Measurements from ENCODE around the gene BBS7.

BBS7 gene

DNA sequence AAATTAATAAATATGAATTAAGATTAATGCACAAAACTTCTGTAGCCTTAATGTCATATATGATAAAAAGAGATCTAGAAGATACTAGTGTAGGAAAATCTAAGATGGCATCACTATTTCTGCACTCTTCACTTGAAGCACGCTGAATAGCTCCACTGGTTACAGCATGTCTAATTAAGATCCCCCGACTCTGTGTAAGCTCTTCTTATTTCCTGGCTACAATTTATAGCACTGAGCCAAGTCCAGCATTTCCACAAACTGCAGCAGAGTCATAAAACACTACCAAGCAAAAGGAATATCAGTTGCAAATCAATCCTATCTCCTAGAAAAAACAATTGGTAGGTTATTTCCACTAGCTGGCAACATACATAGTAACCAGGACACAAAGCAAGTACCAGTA, 45.3 kb downstream of the BBS7 start:
- no peak for DNase-seq

DNA sequence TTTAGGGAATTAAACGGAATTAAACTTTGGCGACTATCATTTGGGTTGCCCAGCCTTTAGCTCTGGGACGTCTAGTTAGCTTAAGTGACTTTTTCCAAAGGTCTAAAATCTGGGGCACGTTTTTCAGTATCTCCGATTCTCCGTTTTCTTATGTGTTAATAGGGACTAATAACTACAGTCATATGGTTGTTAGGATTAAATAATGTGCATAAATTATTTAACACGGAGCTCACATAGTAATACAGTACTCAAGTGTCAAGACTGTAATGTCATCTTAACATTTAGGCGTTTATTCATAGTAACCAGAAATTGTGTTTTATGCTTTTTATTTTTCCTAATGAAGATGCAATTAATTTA, 46.1 kb downstream of the BBS7 start:
- no peak for DNase-seq

DNA sequence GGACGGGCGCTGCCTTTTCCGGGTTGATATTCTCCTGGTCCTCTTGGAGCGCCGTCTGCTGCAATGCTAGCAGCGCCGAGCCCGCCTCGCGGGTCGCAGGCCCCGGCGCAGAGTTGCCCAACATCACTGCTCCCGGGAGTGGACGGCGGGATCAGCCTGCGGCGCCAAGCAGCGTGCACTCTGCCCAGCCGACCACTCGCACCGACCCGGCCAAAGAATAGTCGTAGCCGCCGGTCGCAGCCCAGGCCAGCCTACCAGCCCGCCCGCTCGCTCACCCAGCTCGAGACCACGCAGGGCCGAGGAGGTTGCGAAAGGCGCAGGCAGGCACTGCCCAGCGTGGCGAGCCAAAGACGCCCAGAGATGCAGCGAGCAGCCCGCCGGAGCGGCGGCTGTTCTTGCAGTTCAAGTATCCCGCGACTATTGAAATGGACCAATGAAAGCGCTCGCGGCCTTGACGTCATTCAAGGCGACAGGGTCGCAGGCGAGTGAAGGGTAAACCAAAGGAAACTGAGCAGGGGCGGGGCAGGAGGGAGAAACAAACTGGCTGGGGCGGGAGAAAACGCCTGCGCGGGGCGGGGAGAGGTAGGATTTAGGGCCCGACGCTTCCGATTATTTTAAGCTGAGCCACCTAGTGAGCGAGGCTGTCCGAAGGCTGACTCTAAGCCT, 46.6 kb downstream of the BBS7 start, which contains the start of gene CCNA2:
CCNA2 (minus strand) TSS at position 379 of the 666 bp plus-strand sequence; CDS start at position 124, 255 bp downstream.
- DNase-seq: peak; percentile 96

DNA sequence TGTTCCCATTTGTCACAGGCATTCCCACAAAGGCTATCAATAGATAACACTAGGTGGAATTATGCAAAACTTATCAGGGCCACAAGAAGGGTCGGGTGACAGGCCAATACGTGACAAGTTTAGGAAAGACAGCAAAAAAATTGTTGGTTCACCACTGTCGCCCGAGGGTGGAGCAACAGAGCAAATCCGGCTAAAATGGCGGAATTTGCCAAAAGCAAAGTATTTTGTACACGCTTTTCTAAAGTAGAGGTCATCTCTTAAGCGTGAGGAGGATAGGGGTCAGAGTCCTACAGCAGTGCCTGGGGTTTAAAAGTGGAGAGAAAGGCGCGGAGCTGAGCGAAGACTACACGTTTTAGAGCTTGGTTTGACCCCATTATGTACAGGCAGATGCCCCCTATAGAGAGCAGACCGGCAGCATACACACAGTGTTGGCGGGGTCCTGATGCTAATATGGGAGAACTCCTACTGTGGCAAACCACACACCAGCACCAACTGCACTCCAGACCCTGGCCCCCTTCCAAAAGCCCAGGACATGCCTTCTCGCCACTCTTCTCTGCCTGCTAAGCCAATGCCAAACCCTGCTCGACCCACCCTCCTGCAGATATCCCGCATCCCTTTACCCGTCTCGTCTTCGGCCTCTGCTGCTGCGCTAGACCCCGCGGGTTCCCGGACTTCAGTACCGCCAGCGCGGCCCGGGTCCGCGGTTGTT, 47.3 kb downstream of the BBS7 start:
- peak; percentile 41 for DNase-seq

DNA sequence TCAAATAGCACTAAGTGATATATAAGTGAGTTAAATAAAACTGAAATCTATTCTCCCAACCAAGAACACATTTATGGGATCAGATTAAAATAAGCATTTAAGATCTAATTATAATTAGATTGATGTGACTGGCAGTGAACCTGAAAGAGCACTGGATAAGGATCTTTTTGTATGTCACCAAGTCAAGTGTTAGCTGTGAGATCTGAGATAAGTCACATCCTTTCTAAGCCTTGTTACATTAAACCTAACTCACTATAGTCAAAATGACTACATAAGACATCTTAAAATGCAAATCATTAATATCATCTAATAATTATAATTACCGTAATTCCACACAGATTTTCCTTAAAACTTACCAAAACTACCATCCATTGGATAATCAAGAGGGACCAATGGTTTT, 48.2 kb downstream of the BBS7 start:
- DNase-seq: no peak

DNA sequence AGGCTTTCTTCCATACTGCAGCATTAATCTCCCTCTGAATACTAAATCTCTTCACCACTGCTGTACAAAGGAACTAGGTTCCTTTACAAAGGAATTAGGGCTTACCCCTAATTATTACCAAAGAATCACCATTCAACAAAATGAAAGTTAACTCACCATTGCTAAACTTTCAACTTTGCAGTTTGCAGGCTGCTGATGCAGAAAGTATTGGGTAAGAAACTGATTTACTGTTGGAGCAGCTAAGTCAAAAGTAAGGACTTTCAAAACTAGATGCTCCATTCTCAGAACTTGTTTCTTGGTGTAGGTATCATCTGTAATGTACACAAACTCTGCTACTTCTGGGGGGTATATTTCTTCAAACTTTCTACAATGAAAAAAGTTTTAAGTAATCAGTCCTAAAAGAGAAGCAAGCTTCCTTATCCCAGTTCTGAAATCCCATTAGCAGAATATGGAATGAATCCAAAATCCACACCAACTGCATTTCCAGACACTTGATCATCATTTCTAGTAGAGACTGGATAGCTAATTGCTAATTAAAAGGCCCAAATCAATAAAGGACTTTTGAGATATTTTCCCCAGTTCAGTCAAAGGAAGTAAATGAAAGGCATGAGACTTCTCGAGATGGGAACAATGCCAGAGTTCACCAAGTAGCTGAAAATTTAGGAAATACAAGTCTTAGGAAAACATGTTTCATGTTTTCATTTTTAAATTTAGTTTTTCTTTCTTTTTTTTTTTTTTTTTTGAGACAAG, 50.9 kb downstream of the BBS7 start:
- no peak for DNase-seq

DNA sequence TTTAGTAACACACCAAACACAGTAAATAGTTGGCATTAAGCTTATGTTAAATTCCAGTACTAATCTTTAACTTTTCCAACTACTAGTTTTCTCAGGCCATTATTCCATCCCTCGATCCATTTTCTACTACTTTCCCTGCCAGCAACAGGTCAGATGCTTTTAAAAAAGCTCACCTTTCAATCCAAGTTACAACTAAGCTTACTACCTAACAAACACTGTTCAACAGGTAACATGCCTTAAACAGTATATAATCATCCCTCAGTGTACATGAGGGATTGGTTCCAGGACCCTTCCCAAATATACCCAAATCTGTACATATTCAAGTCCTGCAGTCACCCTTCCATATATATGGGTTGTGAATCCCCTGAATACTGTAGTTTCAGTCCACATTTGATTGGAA, 52.1 kb downstream of the BBS7 start:
- DNase-seq: no peak

DNA sequence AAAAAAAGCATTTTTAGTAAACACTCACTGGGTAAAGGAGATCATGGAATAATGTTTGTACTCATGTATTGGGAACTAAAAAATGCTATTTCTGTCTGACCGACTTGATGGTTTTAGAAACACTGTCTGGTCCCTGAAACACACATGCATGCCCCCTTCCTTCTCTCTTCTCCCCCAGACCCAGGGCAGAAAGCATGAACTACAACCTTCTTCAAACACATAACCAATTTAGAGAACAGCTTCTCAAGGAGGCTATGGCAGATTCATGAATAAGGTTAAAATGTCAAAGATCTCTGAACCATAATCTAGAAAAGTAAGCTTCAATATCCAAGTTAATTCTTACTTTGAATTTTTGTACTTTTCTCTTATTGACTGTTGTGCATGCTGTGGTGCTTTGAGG, 52.6 kb downstream of the BBS7 start:
- DNase-seq: no peak

DNA sequence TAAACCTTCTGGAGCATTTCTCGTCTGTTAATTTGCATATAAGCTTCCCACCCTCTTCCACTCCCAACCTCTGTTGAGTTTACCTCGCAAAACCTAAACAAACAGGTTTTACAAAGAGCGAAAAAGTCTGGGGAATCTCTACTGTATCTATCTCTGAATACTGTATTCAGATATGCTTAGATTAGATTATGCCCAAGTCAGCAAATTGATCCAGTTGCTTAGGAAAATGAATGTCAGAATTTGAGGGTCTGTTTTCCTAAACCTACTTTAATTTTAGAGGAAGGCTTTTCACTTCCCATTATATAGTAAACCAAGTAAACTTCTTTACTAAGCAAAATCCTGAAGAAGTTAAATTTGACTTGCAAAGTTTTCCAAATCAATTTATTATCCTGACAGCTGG, 53.3 kb downstream of the BBS7 start:
- no peak for DNase-seq

DNA sequence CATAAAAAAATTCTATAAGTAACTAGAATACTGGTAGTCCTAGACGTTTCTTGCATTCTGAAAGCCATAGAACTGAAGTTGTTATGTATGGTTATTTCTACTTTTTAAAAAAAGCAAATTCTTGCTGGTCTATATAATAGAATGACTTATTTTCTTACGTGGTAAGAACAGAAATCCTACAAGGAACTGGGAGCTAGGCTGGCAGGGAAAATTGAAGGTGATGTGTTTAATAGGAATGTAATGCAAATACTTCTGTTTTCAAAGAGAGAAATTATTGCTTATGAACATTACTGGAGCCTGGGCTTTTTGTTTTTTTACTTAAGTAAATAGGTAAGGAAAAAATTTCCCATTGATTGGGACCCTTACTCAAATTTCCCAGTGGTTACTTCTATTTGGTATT, 55.5 kb downstream of the BBS7 start:
- DNase-seq: no peak

DNA sequence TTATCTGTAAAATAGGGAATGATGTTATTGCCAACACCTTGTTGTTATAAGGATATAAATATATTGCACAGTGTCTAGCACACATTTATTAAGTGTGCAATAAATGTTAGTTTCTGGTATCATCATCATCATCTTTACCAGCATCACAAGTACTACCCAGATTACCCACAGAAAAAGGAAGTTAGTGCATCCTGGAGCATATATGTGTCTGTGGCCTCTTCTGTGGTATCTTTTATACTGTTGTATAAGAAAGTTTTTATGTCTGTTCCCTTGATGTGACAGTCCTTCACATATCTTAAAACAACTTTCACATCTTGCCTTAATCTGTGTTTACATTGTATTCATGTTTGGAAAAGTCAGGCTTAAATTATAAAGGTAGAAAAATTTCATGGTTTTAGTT, 59.2 kb downstream of the BBS7 start:
- DNase-seq: no peak

DNA sequence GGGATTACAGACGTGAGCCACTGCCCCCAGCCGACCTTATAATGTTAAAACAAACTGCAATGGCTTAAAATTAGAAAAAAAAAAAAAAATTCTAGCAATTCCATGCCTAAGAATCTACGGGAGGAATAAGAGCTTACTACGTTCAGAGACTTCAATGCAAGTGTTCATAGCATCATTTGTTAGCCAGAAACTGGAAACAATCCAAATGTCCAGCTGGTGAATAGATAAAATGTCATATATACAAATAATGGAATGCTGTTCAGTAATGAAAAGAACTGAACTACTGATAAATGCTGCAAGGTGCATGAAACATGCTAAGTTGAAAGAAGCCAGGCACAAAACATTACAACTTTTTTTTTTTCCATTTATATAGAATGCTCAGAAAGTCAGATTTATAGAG, 63.9 kb downstream of the BBS7 start:
- no peak for DNase-seq

DNA sequence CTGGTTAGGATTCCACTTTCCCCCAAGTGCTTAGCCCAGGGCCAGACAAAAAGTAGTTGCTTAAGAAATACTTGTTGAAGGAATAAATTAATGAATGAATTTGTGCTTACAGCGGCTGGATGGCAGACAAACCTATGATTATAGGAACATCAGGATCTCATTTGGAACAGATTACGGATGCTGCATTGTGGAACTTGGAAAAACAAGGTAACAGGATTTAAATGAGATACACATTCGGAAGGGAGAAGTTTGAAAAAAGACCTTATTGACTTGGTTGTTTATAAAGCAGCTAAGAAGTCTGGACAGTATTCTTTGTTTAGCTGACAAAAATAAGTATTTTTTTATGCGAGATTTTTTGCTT, 68.6 kb downstream of the BBS7 start:
- DNase-seq: no peak

DNA sequence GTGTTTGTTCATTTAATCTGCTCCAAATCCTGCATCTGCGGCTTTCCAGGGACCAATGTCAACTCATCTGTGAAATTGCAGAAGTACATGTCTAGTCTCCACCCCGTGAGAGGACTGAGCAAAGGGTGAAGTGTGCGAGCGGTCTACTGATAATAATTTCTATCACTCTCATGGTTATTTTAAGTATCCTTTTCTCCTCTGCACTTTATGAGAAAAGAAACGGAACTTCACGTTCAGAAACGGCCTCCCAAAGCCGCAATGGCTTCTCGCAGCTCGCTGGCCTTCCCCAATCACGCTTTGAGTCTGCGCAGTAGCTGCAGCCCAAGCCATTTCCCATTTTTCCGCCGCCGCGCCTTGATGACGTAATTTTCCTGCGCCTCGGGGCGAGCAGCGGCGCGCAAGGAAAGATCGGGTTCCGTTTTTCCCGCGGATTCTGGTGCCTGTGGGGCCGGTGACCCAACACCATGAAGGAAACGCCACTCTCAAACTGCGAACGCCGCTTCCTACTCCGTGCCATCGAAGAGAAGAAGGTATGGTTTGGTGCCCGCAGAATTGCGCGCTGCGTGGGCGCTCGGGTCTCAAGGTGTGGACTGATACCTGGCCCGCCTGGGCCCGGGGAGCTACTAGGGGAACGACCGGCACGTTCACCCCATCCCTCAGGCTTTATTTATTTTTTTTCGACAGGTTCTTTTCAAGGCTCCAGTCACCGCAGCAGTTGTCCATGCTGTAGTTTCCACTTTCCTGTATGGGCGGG, 69.1 kb downstream of the BBS7 start, which contains the start of gene EXOSC9:
EXOSC9 (plus strand) TSS at position 363 of the 754 bp plus-strand sequence; CDS start at position 465, 102 bp downstream.
- peak; percentile 95 for DNase-seq

DNA sequence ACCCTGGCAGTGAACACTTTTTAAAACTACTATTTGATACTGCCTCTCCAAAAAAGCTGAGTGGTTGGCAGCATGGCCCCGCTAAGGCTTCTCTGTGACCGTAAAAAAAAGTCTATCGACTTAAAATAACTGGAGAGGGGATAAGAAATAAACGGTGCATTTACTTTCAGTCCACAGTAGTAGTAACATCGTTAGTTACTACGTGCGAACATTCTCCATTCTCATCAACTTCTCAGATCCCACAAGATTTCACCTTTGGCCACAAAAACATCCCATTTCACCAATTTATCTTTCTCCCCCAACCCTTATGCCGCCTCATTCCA, 69.7 kb downstream of the BBS7 start:
- no peak for DNase-seq

DNA sequence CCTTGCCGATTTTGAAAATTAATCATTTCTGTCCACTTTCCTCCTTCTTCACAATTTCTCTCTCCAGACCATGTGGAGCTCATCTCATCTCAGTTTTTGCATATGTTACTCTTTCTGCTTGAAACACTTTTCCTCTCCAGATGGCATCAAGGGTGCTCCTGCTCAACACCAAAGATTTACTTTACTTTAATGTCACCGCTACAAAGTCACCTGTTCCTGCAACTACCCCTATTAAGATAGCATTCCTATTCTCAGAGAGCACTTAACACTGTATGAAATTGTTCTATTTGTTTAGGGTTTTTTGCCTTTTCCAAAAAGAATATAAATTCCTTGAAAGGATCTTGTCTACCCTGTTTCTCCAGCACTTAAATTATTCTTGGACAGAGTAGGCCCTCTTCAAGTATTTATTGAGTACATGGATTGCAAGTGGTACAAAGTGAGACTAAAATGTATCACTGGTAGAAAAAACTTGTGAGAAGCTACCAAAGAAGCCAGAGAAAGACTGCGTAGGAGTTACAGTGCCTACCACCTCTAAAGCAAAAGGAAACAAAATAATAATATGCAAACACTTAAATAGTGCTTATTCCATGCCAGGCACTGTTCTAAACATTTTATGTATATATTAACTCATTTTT, 70.3 kb downstream of the BBS7 start:
- DNase-seq: no peak

DNA sequence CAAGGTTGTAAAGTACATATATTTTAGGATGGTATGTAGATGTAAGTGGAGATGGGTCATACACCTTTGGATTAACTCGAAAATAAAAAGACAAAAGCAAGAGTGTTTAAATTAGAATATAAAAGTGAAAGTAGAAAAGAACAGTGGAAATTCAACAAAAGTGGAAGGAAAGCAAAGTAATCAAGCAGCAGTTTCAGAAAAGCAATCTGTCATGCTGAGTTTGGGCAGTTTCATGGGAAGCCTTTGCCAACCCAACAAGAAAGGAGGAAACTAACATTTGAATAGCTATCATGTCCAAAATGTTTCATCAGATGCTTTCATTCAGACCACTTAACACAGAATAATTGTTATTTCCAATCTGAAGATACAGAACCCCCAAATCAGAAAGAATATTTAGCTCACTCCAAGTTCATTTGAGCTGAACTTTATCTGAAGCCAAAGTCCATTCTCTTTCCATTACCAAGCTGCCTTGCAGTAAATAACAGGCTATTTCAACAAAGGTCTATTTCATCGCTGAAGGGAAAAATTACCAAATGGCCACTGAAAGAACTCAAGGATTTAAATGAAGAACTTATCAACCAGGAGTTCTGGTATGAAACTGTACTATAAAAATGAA, 71.0 kb downstream of the BBS7 start:
- DNase-seq: no peak

DNA sequence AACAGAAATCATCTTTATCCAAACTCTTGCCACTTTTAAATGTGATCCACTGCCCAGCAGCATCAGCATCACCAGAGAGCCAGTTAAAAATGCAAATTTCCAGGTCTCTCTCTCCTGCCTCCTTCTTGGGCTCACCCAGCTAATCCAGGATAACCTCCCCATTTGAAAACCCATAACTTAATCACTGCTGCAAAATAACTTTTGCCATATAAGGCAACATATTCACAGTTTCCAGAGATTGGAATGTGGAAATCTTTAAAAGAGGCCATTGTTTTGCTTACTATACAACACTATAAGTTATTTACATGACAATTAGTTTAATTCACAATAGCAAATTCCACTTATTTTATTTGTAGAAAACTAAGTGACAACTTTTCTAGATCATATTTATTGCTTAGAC, 74.0 kb downstream of the BBS7 start:
- no peak for DNase-seq

DNA sequence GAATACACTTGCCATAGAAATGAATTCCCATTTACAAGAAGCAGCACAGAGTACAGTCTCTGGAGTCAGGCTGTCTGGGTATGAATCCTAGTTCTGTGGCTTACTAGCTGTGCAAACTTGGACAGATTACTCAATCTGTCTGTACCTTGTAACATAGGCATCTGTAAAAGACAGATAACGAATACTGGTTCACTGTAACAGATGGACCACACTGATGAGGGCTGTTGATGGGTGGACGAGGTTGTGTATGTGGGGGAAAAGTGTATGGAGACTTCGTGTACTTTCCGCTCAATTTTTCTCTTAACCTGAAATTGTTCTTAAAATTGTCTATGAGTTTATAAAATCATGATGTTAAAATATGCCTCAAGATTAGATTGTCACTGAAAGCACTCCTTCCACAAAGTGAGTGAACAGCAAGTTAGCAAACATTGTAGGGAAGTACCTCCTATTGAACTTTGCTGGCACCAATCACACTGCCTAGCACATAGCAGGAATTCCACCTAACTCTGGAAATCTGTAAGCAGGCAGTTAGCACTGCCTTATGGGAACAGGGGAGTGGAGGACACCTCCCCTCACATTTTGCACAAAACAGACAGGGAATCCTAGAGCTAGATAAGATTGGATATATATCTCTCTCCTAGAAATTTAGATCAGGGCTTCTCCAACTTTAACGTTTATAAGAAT, 75.6 kb downstream of the BBS7 start:
- no peak for DNase-seq

DNA sequence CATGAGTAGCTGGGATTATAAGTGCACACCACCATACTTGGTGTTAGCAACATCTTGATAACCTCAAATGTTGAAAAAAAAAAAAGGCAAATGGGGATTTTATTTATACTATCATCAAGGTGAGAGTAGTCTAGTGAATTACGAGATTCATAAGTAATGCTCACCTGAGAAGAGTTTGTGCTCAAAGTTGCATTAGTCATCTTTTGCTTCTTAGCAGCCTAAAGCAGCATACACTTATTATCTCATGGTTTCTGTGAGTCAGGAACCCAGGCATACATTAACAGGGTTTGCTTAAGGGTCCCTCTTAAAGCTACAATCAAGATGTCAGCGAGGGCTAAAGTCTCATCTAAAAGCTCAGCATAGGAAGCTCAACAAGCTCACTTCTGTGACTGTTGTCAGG, 77.3 kb downstream of the BBS7 start:
- DNase-seq: no peak

DNA sequence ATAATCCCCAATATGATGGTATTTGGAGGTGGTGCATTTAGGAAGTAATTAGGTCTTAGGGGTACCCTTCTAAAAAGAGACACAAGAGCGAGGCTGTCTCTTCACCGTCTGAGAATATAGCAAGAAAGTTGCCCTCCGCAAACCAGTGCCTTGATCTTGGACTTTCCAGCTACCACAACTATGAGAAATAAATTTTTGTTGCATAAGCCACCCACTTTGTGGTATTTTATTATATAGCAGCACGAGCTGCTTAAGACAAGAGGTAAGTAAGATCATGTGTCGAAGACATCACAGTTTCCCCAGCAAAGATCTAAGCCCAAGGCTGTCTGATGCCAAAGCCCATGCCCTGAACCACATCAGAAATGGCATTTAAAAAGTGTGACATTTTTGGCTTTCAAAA, 78.8 kb downstream of the BBS7 start:
- DNase-seq: no peak

DNA sequence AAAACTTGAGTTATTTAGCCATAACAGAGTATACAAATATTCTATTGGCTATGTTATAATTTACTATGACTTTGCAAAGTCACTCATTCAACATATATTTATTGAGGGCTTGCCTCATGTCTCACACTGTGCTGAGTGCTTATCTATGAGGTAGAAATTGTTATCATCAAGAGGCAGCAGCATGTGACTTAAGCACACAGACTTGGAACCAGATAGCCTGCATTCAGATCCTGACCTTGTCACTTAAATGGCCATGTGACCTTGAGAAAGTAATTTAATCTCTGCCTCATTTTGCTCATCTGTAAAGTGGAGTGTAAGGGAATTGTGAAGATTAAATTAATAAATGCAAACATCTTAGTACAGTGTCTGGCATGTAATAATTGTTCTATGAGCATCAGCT, 79.3 kb downstream of the BBS7 start:
- DNase-seq: no peak

Data from CD4-positive, alpha-beta T cell treated with Interleukin-12 subunit alpha and Interleukin-12 subunit beta, for 1 hour (primary cell).